NCI-H1092 (cell line): Measurements from ENCODE around the gene LPA.

Source experiments
- DNase-seq: peaks from one replicate; lab custom pipeline; 2025; lab: John Stamatoyannopoulos, UW

LPA gene

DNA sequence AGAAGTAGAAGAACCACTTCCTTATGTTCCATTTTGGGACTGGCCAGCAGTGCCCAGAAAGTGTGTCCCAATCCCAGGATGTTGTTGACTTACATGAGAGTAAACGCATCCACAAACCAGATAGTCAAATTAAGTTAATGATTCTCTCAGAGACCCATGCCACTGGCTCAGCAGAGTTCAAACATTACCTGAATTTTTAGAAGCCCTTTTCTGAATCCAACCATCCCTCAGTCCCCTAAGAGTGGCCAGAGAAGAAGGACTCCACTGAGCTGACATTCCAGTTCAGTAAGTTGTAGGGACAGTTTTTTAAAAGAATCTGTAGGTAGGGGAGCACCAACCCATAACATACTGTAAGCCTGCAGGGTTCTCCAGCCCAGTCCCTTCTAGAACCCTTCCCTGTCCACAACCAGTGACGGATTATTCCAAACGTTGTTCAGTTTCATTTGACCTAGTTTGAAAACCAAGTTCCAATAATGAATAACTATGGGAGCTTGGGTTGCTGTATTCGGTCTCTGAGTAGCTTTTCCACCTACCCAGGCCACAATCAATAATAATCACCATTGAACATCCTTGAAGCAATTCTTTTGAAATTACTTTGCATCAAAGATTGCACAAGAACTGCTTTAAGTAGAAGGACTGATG, 153.0 kb downstream of the LPA start:
- DNase-seq, result no peak

GRCh38 chr6:160510199-160510598, 153.9 kb downstream of the LPA start:
- DNase-seq, result no peak

DNA sequence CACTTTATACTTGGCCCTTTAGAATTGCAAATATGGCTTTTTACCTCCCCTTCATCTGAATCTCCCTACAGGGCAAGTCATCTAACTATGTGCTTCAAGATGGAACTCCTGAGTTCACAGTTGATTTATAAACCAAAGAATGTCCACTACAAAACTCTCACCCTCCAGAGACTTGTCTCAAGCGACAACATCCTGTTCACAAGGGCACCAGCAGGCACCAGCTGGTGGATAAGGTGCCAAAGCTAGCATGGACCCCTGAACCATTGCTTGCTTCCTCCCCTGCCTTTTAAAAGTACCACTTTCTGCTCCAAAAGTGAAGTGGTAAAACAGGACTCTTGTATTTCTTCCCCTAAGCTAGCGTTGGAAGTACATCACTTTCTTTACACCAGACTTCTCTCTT, 154.5 kb downstream of the LPA start:
- no peak for DNase-seq

DNA sequence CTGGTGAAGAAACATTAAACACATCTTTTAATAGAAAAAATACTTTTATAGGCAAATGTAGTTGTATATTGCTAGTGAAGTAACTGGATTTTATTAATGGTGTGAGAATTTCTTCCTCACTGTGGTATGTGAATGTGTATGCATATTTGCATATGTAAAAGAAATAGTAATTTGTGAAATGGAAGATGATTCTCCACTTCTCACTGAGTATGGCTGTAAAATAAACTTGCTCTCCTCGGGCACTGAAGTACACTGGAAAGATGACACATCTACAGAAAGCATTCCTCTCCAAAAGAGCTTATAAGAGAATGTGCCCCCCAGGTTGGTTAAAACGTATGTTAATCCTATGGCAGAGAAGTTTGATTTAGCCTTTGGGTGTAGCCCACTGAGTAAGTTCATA, 155.5 kb downstream of the LPA start:
- DNase-seq, result no peak

DNA sequence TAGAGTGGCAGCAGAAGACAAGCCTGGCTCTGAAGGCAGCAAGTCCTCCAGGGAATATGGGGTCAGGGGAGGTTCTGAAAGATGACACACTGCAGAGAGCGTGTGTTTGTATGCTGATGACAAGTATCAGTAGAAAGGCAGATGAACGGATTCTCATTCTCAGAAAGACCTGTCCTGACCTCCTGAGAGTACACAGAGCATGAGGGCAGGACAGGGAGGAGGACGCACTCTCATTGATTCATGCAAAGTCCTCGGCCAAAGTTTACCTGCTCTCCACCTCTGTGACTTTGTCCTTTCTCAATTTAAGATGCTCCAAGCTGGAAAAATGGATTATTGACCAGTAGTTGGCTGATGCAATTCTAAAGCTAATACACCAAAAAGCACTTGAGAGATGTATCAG, 156.7 kb downstream of the LPA start:
- DNase-seq, result no peak

DNA sequence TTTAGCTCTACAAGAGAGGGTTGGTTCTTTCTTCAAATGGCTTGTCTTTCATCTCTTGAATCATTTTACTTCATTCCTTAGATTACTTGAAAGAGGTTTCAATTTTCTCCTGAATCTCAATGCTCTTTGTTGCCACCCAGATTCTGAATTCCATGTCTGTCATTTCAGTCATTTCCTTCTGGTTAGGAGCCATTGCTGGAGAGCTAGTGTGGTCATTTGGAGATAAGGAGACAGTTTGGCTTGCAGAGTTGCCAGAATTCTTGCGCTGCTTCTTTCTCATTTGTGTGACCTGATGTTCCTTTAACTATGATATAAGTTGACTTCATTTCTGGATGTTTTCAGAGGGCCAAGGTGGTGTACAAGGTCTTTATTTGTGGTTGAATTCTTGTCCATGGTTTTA, 158.1 kb downstream of the LPA start:
- no peak for DNase-seq

- no peak for DNase-seq
These were observed 163.4 kb downstream of the LPA start for GRCh38 chr6:160500639-160501038.

GRCh38 chr6:160494576-160494975, 169.5 kb downstream of the LPA start:
- DNase-seq, result no peak

GRCh38 chr6:160489091-160489490, 175.0 kb downstream of the LPA start:
- no peak for DNase-seq

GRCh38 chr6:160487116-160487515, 177.0 kb downstream of the LPA start:
- no peak for DNase-seq
